NOMO-1 (cell line): ENCODE measurements around the gene ESYT1.
A peak's percentile ranks its signal among the peaks of the same experiment; 100 is the strongest.

Experiments
- DNase-seq, 2 experiments: peaks; one replicate each; lab custom pipeline; 2025; ENCODE audit not compliant: unreplicated experiment in 2 of 2; lab: John Stamatoyannopoulos, UW

Gene ESYT1

GRCh38 chr12:56128670-56129205 is 671 bp downstream of the ESYT1 start:
- DNase-seq: no peak

GRCh38 chr12:56129206-56129941 is 1.3 kb downstream of the ESYT1 start:
- DNase-seq: peak; percentile 66 to 75

- no peak for DNase-seq
Observed at GRCh38 chr12:56129942-56130495, 2.0 kb downstream of the ESYT1 start.

GRCh38 chr12:56130876-56131275 is 2.8 kb downstream of the ESYT1 start:
- DNase-seq: no peak

GRCh38 chr12:56134897-56135296 is 6.8 kb downstream of the ESYT1 start:
- no peak for DNase-seq

GRCh38 chr12:56137853-56138571 is 9.9 kb downstream of the ESYT1 start:
- DNase-seq: no peak

GRCh38 chr12:56141946-56142784 is 14.1 kb downstream of the ESYT1 start:
- peak; percentile 7 to 34 for DNase-seq

GRCh38 chr12:56143217-56143616 is 15.2 kb downstream of the ESYT1 start:
- no peak for DNase-seq

- DNase-seq: no peak
Observed at GRCh38 chr12:56143870-56144269, 15.8 kb downstream of the ESYT1 start.

GRCh38 chr12:56145217-56145616 is 17.1 kb downstream of the ESYT1 start:
- no peak for DNase-seq

- no peak for DNase-seq
Observed at GRCh38 chr12:56146492-56147460, 18.7 kb downstream of the ESYT1 start.

- peak in 1 of 2 experiments; percentile 16 for DNase-seq
Observed at GRCh38 chr12:56150563-56150962, 22.5 kb downstream of the ESYT1 start.

- peak; percentile 45 to 66 for DNase-seq
Observed at GRCh38 chr12:56151672-56152131, 23.6 kb downstream of the ESYT1 start.

GRCh38 chr12:56152132-56152755 is 24.2 kb downstream of the ESYT1 start, which contains the start of gene MYL6B:
Gene MYL6B (plus strand): TSS chr12:56152587. CDS start chr12:56153919, 1,332 bp downstream.
- peak; percentile 93 for DNase-seq

GRCh38 chr12:56152756-56153677 is 24.9 kb downstream of the ESYT1 start:
- no peak for DNase-seq

GRCh38 chr12:56153678-56154065 is 25.6 kb downstream of the ESYT1 start:
- DNase-seq: no peak

- no peak for DNase-seq
Observed at GRCh38 chr12:56154246-56154771, 26.2 kb downstream of the ESYT1 start.

GRCh38 chr12:56154818-56155217 is 26.8 kb downstream of the ESYT1 start:
- no peak for DNase-seq
